ENCODE results near the gene SLU7.
"Not testable (repeated sequence)": the region's sequence is repeated elsewhere in the genome, so short reads cannot be mapped to it uniquely, and the experiment has no call there.

SLU7 gene

GRCh38 chr5:160450164-160450932 lies 31.5 kb upstream of the SLU7 start:
- DNase-seq (ENCODE audit: low spot score) (no peak), FAIRE-seq (no peak)

- DNase-seq (ENCODE audit: low spot score) (no peak), FAIRE-seq (no peak)
Measured at GRCh38 chr5:160449458-160449857, 30.6 kb upstream of the SLU7 start.

DNA sequence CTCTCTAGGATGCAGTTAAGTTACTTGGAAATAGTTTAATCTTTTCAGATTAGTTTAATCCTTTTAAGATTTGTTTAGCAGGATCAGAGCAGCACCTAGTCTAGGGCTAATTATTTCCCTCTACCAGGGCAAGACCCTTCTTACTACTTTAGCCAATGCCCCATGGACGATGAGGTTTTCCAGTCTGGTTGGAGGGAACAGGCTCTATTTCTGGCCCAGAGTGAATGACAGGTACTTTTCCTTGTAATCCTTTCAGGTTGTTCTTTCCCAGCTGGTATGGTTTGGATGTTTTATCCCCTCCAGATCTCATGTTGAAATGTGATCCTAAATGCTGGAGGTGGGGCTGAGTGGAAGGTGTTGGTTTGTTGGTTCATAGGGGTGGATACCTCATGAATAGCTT lies 30.0 kb upstream of the SLU7 start:
- FAIRE-seq, result no peak
- DNase-seq (ENCODE audit: low spot score), result no peak

DNA sequence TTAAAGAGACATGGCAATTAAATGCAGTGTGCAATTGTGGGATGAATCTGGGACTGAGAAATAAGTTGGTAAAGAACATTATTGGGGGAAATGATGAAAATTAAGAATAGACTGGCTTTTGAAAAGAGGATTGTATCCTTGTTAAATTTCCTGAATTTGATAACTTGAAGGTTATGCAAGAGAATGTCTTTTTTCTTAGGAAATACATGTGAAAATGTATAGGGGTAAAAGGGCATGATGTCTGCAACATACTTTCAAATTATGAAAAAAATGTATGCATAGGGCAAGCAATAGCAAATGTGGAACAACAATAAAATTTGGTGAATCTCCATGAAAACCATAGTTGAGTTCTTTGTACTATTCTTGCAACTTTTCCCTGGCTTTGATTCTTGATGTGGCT lies 26.9 kb upstream of the SLU7 start:
- no peak for DNase-seq (ENCODE audit: low spot score)
- no peak for FAIRE-seq

DNA sequence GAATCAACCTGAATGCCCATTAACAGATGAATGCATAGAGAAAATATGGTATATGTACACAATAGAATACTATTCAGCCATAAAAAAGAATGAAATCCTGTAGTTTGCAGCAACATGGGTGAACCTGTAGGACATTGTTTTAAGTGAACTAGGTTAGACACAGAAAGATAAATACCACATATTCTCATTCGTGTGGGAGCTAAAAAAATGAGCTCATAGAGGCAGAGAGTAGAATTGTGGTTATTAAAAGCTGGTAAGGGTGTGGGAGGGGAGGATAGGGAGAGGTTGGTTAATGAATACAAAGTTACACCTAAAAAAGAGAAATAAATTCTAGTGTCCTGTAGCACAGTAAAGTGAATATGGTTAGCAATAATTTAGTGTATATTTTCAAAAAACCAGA lies 26.3 kb upstream of the SLU7 start:
- DNase-seq (ENCODE audit: low spot score) (no peak), FAIRE-seq (no peak)

DNA sequence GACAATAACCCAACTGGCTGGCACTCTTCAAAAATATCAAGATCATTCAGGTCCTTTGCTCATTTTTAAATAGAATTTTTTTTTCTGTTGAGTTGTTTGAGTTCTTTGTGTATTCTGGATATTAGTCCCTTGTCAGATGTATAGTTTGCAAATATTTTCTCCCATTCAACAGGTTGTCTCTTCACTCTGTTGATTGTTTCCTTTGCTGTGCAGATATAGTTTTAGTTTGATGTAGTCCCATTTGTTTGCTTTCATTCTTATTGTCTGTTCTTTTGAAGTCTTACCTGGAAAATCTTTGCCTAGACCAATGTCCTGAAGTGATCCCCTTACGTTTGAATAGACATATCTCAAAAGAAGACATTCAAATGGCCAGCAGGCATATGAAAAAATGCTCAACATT lies 25.5 kb upstream of the SLU7 start:
- FAIRE-seq (no peak), DNase-seq (ENCODE audit: low spot score) (no peak)

DNA sequence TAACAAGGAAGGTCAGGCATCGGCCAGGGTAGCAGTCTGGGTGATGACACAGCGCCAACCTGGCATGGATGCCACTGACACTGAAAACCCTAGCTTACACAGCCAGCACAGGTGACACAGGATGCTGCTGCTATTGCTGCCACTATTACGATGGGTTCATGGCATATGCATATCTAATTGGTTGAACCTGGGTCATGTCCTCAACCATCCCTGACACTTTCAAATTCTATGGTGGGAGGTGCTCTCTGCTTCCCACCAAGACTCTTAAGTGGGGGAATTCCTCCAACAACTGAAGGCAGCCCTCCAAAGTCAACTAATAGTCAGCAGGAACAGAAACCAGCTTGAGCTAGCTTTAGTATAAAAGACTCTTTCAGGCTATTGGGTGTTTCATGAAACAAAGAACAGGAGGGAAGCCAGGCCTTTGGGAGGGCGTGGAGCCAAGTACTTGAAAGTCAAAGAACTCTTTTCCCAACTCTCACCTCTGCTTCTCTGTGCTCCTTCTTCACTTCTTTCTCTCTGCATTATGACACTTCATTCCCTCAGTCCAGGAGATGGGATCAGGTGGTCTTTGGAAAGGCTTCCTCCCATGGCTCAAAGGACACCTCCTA lies 24.0 kb upstream of the SLU7 start:
- FAIRE-seq (no peak), DNase-seq (ENCODE audit: low spot score) (no peak)

GRCh38 chr5:160441311-160441781 lies 22.5 kb upstream of the SLU7 start:
- FAIRE-seq (no peak), DNase-seq (ENCODE audit: low spot score) (no peak)

DNA sequence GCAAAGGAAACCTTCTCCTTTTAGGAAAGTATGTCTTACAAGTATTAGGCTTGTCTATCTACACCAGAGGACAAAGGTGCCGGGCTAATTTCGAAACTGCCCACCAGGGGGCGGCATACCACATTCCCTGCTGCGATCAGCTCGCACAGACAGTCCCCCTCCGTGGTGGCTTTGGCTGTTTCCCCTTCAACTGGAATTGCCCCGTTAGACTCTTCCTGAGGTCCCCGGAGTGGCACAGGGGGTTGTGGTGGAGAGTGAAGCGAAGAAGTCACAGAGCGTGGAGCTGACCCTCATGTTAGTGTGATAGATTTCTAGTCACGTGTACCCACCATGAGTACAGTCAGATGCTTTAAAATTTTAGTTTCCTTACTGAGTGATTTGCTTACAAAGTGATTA lies 20.3 kb upstream of the SLU7 start:
- peak; percentile 91 for FAIRE-seq
- DNase-seq (ENCODE audit: low spot score), result peak; percentile 86

GRCh38 chr5:160438316-160439204 lies 19.7 kb upstream of the SLU7 start:
- DNase-seq (ENCODE audit: low spot score), result peak; percentile 71

DNA sequence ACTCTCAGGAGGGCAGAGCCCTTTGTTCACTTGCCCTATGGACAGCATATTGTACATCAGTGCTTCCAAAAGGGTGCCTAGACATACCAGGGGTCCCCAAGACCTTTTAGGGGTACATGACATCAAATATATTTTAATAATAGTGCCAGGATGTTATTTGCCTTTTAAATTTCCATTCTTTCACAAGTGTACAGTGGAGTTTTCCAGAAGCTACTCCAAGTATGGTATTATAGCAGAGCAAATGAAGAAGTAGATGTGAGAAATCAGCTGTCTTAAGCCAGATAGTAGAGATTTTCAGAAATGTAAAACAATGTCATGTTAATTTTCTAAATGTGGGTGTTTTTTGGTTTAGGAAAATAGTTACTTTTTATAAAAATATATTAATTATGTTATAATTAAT lies 18.4 kb upstream of the SLU7 start:
- FAIRE-seq (no peak), DNase-seq (ENCODE audit: low spot score) (no peak)

More at GRCh38 chr5:160438316-160439204, 19.7 kb upstream of the SLU7 start:
- FAIRE-seq, result peak; percentile 9

DNA sequence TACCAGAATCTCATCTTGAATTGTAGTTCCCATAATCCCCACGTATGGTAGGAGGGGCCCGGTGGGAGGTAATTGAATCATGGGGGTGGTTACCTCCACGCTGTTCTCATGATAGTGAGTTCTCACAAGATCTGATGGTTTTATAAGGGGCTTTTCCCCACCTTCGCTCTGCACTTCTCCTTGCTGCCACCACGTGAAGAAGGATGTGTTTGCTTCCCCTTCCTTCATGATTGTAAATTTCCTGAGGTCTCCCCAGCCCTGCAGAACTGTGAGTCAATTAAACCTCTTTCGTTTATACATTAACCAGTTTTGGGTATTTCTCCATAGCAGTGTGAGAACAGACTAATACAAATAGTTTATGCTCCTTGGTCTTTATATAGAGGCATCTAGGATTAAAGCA lies 17.8 kb upstream of the SLU7 start:
- DNase-seq (ENCODE audit: low spot score), result not testable (repeated sequence)

DNA sequence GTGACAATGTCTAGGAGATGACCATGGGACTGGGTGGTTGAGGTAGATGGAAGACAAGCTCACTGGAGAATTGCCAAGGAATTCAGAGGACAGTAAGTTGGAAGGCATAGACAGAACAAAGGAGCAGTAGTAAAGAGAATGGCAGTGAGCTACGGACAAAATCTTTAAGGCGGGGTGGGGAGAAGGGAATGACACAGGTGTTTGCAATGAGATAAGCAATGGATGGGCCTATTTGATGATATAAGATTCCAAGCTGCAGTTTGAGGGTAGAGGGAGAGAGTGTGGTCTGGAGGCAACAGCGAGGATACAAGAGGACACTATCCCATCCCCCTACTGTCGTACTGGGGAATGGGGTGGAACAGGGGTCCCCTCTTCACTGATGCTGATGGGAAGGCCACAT lies 17.1 kb upstream of the SLU7 start:
- DNase-seq (ENCODE audit: low spot score), result no peak
- no peak for FAIRE-seq

More for the DNA sequence above, 17.8 kb upstream of the SLU7 start:
- not testable (repeated sequence) for FAIRE-seq

DNA sequence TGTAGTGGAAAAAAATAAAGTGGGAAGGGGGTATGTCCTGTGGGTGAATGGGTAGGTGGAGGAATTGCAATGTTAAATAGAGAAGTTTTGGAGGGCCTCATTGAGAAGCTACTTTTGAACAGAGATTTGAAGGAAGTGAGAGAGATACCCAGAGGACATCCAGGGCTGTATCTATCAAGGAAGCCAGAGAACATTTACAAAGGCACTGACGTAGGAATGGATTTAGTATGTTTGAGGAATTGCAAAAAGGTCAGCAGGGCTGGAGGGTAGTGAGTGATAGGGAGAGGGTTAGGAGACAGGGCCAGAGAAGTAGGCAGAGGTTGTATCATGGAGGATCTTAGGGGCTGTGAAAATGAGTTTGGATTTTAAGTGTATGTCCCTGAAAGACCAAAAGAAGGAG lies 16.7 kb upstream of the SLU7 start:
- FAIRE-seq, result no peak
- no peak for DNase-seq (ENCODE audit: low spot score)

DNA sequence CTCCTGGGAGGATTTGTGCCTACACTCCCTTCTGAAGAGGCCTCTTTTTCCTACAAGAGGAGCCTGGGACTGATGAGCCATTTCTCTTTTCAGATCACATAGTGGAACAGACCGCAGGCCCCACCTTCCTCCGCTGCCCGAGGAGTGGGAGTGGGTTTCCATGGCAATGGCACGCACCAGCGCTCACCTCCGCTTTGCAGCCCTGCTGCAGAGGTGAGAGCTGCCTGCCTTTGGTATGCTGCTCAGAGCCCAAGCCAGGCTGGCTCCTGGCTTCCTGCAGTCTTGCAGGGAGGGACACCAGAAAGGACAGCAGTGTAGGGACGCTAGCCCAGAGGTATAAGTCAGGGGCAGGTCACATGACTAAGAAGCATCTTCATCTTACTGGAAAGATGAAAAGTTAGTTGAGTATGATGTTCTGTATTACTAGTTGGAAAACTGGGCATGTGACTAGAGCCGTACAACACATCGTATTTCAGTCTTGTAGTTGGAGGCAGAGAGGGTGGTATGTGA lies 15.2 kb upstream of the SLU7 start:
- DNase-seq (ENCODE audit: low spot score) (peak; percentile 73), FAIRE-seq (no peak)

DNA sequence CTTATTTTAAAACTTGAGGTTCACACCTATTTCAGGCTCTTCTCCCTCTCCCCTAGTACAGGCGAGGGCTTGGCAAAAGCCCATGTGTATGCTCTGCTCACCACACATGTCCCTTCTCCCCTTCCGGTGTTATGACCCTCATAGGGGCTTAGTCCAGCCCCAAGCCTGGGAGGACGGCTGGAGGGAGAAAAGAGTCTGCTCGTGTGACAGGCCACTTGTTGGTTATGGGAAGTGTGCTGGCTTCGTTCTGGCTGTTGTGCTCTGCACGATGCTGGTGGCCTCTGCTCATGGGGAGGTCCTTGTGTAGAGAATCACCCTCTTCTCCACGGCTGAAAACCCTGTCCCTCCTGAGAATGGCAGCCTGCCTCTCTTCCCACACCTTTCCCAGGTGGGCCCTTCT lies 13.9 kb upstream of the SLU7 start:
- no peak for DNase-seq (ENCODE audit: low spot score)
- no peak for FAIRE-seq

GRCh38 chr5:160432196-160432595 lies 13.3 kb upstream of the SLU7 start:
- no peak for FAIRE-seq

DNA sequence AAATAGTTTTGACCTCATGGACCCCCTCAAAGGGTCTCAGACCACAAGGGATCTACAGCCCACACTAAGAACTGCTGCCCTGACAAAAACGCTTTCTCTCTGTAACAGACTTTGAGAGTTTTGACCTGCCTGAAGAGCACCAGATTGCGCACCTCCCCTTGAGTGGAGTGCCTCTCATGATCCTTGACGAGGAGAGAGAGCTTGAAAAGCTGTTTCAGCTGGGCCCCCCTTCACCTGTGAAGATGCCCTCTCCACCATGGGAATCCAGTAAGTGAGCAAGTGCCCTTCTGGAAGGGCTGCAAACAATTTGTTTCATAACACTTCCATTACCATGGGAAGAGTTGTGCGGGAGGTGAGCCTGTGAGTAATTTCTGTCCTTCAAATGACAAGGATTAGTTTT lies 8.7 kb upstream of the SLU7 start:
- DNase-seq (ENCODE audit: low spot score) (no peak), FAIRE-seq (no peak)

More at GRCh38 chr5:160432196-160432595, 13.3 kb upstream of the SLU7 start:
- no peak for DNase-seq (ENCODE audit: low spot score)

- no peak for FAIRE-seq
- DNase-seq (ENCODE audit: low spot score), result no peak
Measured at GRCh38 chr5:160423099-160423498, 4.2 kb upstream of the SLU7 start.

DNA sequence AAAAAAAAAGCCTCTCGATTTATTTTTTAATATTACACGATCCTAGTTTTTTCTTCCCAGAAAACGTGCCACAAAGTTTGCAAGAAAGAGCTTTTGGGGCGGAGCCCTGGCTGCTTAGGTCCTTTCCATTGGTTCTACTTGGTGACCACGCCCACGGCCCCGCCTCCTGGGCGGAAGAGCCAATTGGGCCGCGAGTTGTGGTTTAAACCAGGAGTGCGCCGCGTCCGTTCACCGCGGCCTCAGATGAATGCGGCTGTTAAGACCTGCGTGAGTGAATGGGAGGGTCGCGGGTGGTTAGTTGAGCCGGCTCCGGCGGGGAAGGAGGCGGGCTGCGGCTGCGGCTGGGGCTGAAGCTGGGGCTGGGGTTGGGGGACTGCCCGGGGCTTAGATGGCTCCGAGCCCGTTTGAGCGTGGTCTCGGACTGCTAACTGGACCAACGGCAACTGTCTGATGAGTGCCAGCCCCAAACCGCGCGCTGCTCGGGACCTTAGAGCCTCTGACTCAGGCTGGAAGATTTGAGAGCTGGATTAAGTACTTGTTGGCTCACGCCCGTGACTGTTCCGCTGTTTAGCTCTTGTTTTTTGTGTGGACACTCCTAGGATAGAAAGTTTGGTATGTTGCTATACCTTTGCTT lies 2.9 kb upstream of the SLU7 start, which contains the start of gene PTTG1:
Gene PTTG1, plus strand, starts transcription at position 231 of the 634 bp plus-strand sequence. CDS start 458 bp downstream, outside the sequence.
- peak; percentile 72 for FAIRE-seq
- peak; percentile 93 for DNase-seq (ENCODE audit: low spot score)

DNA sequence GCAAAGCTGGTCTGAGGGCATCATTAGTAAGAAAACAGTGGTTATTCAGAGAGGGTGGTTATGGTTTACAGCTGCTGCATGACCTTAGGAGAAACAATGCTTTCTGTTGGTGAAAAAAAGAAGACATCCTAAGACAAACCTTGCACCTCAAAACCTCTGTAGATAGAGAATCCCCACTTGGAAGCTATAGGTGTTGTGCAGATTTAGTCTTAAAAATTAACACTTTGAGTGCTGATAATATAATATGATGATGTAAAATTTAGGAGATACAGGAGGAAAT lies 1.4 kb upstream of the SLU7 start:
- FAIRE-seq, result no peak
- no peak for DNase-seq (ENCODE audit: low spot score)
